COLO668 (cell line): ENCODE measurements around the gene RNF20.
"Not testable (repeated sequence)": the region's sequence is repeated elsewhere in the genome, so short reads cannot be mapped to it uniquely, and the experiment has no call there.

Experiments used
- DNase-seq: peaks from one replicate; lab custom pipeline; 2025; ENCODE audit not compliant: unreplicated experiment; lab: John Stamatoyannopoulos, UW

The RNF20 gene

GRCh38 chr9:101586651-101587050 lies 53.0 kb downstream of the RNF20 start:
- no peak for DNase-seq

GRCh38 chr9:101587332-101588043 lies 53.8 kb downstream of the RNF20 start:
- no peak for DNase-seq

GRCh38 chr9:101590074-101590473 lies 56.4 kb downstream of the RNF20 start:
- DNase-seq, result not testable (repeated sequence)

GRCh38 chr9:101590901-101591300 lies 57.2 kb downstream of the RNF20 start:
- no peak for DNase-seq

- no peak for DNase-seq
Observed at GRCh38 chr9:101591787-101592446, 58.3 kb downstream of the RNF20 start.

GRCh38 chr9:101592788-101593187 lies 59.1 kb downstream of the RNF20 start:
- no peak for DNase-seq

GRCh38 chr9:101593345-101593744 lies 59.7 kb downstream of the RNF20 start:
- DNase-seq, result no peak

GRCh38 chr9:101594796-101595195 lies 61.1 kb downstream of the RNF20 start, which contains the start of gene PPP3R2:
TSS of gene PPP3R2 (minus strand) at chr9:101594969. CDS start at chr9:101594921, 48 bp downstream.
- no peak for DNase-seq

GRCh38 chr9:101601904-101602765 lies 68.5 kb downstream of the RNF20 start:
- peak; percentile 10 for DNase-seq

GRCh38 chr9:101604296-101604695 lies 70.6 kb downstream of the RNF20 start:
- no peak for DNase-seq

- DNase-seq, result no peak
Observed at GRCh38 chr9:101605547-101605946, 71.9 kb downstream of the RNF20 start.
